Retinal pigment epithelial cell (primary cell): Measurements from ENCODE around the gene RNF125.

ENCODE experiments used
- DNase-seq: peaks from one replicate; pipeline ENCODE4 v3.0.0-alpha.2; 2010; ENCODE audit warnings: low read depth
- H3K4me3 ChIP-seq: 2 replicates; pipeline ENCODE4 v1.5.1; 2011; ENCODE audit warnings: mild to moderate bottlenecking, low read length, control low read depth, moderate library complexity
- TF ChIP-seq, protein P1 (sequence below): conservative IDR thresholded peaks from 2 replicates; pipeline ENCODE4 v1.5.1; 2011; ENCODE audit warnings: low read depth, low read length, control low read depth, inconsistent platforms

The RNF125 gene

DNA sequence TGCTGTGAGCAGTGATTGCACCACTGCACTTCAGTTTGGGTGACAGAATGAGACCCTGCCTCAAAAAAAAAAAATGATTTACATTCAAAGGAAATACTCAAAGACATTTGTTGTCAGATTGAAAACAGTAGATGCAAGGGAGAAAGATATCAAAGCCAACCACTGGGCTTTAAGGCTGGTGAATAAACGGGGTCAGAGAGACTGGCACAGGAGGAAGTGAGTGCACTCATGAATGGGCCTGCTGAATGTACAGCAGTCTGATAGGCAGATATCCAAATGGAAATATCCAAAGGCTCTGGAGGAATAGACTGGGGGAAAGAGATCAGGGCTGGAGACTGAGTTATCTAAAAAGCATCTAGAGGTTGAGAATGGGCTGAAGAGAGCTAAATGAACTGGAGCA lies 10.9 kb downstream of the RNF125 start:
- TF ChIP-seq, protein P1, sequence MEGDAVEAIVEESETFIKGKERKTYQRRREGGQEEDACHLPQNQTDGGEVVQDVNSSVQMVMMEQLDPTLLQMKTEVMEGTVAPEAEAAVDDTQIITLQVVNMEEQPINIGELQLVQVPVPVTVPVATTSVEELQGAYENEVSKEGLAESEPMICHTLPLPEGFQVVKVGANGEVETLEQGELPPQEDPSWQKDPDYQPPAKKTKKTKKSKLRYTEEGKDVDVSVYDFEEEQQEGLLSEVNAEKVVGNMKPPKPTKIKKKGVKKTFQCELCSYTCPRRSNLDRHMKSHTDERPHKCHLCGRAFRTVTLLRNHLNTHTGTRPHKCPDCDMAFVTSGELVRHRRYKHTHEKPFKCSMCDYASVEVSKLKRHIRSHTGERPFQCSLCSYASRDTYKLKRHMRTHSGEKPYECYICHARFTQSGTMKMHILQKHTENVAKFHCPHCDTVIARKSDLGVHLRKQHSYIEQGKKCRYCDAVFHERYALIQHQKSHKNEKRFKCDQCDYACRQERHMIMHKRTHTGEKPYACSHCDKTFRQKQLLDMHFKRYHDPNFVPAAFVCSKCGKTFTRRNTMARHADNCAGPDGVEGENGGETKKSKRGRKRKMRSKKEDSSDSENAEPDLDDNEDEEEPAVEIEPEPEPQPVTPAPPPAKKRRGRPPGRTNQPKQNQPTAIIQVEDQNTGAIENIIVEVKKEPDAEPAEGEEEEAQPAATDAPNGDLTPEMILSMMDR: no peak
- DNase-seq: no peak
- H3K4me3 ChIP-seq: no peak overlapping the region

DNA sequence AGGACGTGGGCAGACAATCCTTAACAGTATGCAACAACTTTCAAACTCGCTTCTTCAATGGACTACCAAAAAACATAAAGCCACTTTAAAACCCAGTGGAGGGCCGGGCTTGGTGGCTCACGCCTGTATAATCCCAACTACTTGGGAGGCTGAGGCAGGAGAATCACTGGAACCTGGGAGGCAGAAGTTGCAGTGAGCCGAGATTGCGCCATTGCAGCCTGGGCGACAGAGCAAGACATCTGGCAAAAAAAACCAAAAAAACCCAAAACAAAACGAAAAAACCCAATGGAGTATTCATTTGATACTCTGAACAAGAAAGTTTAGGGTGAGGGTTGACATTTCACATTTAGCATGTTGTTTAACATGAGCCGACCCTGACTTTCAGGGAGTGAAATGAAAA lies 14.0 kb downstream of the RNF125 start:
- TF ChIP-seq, protein P1: no peak

DNA sequence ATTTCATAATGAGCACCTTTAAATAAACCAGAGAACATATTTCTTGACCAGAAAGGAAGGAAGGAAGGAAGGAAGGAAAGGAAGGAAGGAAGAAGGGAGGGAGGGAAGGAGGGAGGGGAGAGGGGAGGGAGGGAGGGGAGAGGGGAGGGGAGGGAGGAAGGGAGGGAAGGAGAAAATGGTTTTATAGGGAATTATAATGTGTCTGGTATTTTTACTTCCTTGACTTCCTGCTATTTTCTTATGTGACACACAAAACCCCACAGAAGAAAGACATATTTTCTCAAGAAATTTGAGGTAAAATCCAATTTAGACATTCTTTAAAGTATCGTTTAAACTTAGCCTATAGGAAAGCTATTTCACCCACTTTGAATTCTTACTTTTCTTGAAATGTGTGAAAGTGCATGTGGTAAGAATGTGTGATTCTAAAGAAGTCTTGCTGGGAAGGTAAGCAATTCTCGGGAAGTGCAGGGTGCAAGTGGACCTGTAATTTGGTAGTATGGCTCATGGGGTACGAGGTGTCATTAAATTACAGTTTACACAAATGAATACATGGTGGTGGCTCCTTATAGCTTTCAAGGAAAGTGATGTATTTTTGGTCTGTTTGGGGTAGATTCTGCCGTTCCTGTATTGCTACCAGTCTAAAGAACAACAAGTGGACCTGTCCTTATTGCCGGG lies 18.0 kb downstream of the RNF125 start:
- no peak for DNase-seq
- TF ChIP-seq, protein P1: no peak
- no peak overlapping the region for H3K4me3 ChIP-seq

More for the DNA sequence above, 14.0 kb downstream of the RNF125 start:
- no peak overlapping the region for H3K4me3 ChIP-seq
- no peak for DNase-seq

DNA sequence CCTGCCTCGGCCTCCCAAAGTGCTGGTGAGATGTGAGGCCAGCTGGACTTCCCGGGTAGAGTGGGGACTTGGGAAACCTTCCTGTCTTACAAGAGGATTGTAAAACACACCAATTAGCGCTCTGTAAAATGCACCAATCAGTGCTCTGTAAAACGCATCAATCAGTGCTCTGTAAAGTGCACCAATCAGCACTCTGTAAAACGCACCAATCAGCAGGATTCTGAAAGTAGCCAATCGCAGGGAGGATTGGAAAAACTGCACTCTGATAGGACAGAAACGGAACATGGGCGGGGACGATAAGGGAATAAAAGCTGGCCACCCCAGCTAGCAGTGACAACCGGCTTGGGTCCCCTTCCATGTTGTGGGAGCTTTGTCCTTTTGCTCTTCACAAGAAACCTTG lies 19.0 kb downstream of the RNF125 start:
- DNase-seq: no peak
- TF ChIP-seq, protein P1: no peak
- H3K4me3 ChIP-seq: no peak overlapping the region

DNA sequence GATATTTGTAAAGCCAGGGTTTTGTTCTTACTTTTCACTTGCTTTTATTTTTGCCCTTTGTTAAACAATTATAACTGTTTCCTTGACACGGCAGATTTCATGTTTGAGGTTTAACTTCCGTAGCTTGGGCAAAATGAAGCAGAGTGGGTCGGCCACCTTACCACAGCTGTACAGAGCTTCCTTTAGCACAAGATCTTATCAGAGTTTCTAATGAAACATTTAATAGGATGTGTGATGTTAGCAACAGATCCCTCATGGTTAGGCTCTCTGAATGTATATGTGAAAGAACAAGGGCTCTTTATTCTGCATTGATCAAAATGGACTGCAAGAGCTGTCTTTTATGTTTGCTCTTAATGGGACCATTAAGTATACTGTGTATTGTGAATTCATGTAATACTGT lies 22.3 kb downstream of the RNF125 start:
- no peak for DNase-seq
- TF ChIP-seq, protein P1: no peak
- no peak overlapping the region for H3K4me3 ChIP-seq

DNA sequence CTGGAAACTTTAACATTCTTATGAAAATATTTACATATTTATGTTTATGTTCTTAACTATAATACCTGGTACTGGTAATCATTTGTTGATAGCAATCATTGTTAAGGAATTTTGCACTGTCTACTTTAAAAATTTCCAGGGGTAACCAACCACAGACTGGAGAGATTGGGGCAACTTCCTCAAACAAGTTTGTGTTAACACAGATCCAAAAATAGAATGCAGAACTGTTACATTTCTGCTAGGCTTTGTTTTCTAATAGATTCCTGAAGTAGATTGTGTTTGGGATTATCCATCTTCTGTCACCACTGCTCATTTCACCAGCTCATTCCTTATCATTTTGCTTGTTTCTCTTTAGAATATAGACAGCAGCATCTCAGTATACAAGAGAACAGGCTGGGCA lies 23.7 kb downstream of the RNF125 start:
- DNase-seq: no peak
- H3K4me3 ChIP-seq: no peak overlapping the region
- TF ChIP-seq, protein P1: no peak

DNA sequence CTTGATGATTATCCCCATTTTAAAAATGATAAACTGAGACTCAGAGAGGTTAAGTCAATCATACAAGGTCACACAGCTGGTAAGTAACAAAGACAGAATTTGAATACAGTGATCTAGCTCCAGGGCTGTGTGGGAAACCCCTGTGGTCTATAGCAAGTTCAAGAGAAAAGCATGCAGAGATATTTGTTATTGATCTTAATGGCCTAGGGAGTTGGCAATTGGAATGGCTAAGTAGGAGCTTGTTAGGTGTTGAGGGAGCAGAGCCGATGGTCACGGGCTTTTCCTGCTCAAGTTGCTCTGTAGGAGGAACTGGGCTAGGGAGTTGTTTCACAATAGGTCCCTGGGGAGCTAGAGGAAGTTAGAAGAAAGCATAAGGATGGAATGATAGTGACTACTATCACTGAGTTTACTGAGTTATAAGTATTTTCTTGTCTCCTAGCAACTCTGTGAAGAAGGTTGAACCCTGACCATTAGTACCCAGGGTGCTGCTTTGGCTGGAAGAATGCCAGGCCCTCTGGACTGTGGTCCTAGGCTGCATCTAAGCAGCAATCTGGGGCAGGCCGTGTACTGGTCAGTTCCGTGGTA lies 30.0 kb downstream of the RNF125 start:
- DNase-seq: no peak
- H3K4me3 ChIP-seq: no peak overlapping the region
- TF ChIP-seq, protein P1: no peak
